ENCODE data around the gene TAB3.

The TAB3 gene

GRCh38 chrX:30930143-30930542 is 41.1 kb upstream of the TAB3 start:
- no peak overlapping the region for H3K4me3 ChIP-seq (ENCODE audit: low read depth in 1 of 2, low read length in 1 of 2)
- no peak for TF ChIP-seq CTCF (IDR thresholded peaks at IDR 0.05)
- H3K27me3 ChIP-seq = no peaks in the 10 kb centered on the region
- no peak overlapping the region for H3K27ac ChIP-seq
- no peaks in the 10 kb centered on the region for H3K36me3 ChIP-seq
- no peaks in the 10 kb centered on the region for H3K9me3 ChIP-seq
- no peaks in the 10 kb centered on the region for H3K4me1 ChIP-seq (ENCODE audit: control insufficient read depth in 1 of 2, insufficient read depth in 1 of 2, low read depth in 1 of 2, low read length in 1 of 2)

GRCh38 chrX:30920271-30920670 is 31.2 kb upstream of the TAB3 start:
- no peak overlapping the region for H3K4me3 ChIP-seq (ENCODE audit: low read depth in 1 of 2, low read length in 1 of 2)
- H3K27me3 ChIP-seq = no peaks in the 10 kb centered on the region
- H3K9me3 ChIP-seq = no peaks in the 10 kb centered on the region
- H3K4me1 ChIP-seq (ENCODE audit: control insufficient read depth in 1 of 2, insufficient read depth in 1 of 2, low read depth in 1 of 2, low read length in 1 of 2) = no peaks in the 10 kb centered on the region
- no peak overlapping the region for H3K27ac ChIP-seq
- TF ChIP-seq CTCF (IDR thresholded peaks at IDR 0.05) = no peak
- no peaks in the 10 kb centered on the region for H3K36me3 ChIP-seq

GRCh38 chrX:30918480-30918879 is 29.4 kb upstream of the TAB3 start:
- Histone ChIP-seq H3K4me1 (ENCODE audit: control insufficient read depth in 1 of 2, insufficient read depth in 1 of 2, low read depth in 1 of 2, low read length in 1 of 2) (no peaks in the 10 kb centered on the region), H3K4me3 (ENCODE audit: low read depth in 1 of 2, low read length in 1 of 2) (no peak overlapping the region), H3K27ac (no peak overlapping the region), H3K27me3 (no peaks in the 10 kb centered on the region), H3K36me3 (no peaks in the 10 kb centered on the region), H3K9me3 (no peaks in the 10 kb centered on the region)
- no peak for TF ChIP-seq CTCF (IDR thresholded peaks at IDR 0.05)

- no peaks in the 10 kb centered on the region for H3K27me3 ChIP-seq
- no peaks in the 10 kb centered on the region for H3K36me3 ChIP-seq
- no peaks in the 10 kb centered on the region for H3K4me1 ChIP-seq (ENCODE audit: control insufficient read depth in 1 of 2, insufficient read depth in 1 of 2, low read depth in 1 of 2, low read length in 1 of 2)
- TF ChIP-seq CTCF (IDR thresholded peaks at IDR 0.05) = no peak
- no peak overlapping the region for H3K4me3 ChIP-seq (ENCODE audit: low read depth in 1 of 2, low read length in 1 of 2)
- H3K9me3 ChIP-seq = no peaks in the 10 kb centered on the region
- no peak overlapping the region for H3K27ac ChIP-seq
Observed at GRCh38 chrX:30913492-30913891, 24.4 kb upstream of the TAB3 start.

GRCh38 chrX:30910124-30910860 is 21.2 kb upstream of the TAB3 start:
- TF ChIP-seq CTCF (IDR thresholded peaks at IDR 0.05) = no peak
- Histone ChIP-seq H3K4me1 (ENCODE audit: control insufficient read depth in 1 of 2, insufficient read depth in 1 of 2, low read depth in 1 of 2, low read length in 1 of 2) (no peaks in the 10 kb centered on the region), H3K27ac (no peak overlapping the region)

More at GRCh38 chrX:30910124-30910860, 21.2 kb upstream of the TAB3 start:
- Histone ChIP-seq H3K36me3 (no peaks in the 10 kb centered on the region), H3K9me3 (no peaks in the 10 kb centered on the region), H3K4me3 (ENCODE audit: low read depth in 1 of 2, low read length in 1 of 2) (no peak overlapping the region), H3K27me3 (no peaks in the 10 kb centered on the region)
